GM12865 (cell line): ENCODE results near the gene TANGO2.

Source experiments
- DNase-seq: peaks from one replicate; pipeline ENCODE4 v3.0.0; 2010; ENCODE audit warnings: low read depth
- H3K4me3 ChIP-seq: 2 replicates; pipeline ENCODE4 v1.5.1; 2011; ENCODE audit warnings: mild to moderate bottlenecking, low read depth, low read length, control low read depth
- CTCF ChIP-seq: IDR thresholded peaks from 2 replicates; pipeline ENCODE4 v1.5.1; 2011; ENCODE audit warnings: low read length, control low read depth, low read depth, inconsistent platforms; ENCODE audit not compliant: insufficient read depth; ENCODE audit errors: missing control alignments

TANGO2 gene

GRCh38 chr22:20080776-20081654, 60.1 kb downstream of the TANGO2 start:
- no peak for TF ChIP-seq CTCF
- peak; percentile 32 for DNase-seq

DNA sequence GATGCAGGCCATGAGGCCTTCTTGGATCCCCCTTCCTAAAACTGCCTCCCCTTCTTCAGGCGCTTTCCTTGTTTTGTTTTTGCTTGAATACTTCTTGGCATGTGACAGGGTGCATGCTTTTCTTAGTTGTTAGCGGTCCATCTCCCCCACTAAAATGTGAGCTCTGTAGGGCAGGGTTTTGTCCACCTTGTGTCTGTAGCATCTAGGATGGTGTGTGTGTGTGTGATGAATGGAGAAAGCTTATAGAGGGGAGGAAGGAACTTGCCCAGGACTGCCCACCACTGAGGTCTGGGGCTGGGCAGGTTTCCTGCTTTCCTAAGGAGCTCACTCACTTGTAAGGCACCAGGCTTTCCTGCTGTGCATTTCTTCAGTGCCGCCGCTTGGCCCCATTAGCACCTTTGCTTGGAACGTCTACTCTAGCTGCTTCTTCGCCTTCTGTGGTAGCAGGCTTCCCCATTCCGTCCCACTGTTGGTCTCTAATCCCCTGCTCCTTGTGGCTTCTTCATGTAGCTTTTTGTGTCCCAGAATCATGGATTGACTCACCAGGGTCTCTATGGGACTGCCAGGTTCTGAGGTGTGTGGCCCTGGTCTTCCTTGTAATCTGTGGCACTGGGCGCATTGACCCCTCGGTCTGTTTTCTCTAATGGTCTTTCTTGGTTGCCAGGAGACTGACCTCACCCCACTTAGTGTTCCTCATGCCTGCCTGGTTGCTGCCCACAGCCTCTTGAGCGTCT, 62.4 kb downstream of the TANGO2 start:
- DNase-seq = no peak
- no peak overlapping the region for H3K4me3 ChIP-seq
- no peak for TF ChIP-seq CTCF

More at GRCh38 chr22:20080776-20081654, 60.1 kb downstream of the TANGO2 start:
- H3K4me3 ChIP-seq = peak overlapping the region; percentile 82

DNA sequence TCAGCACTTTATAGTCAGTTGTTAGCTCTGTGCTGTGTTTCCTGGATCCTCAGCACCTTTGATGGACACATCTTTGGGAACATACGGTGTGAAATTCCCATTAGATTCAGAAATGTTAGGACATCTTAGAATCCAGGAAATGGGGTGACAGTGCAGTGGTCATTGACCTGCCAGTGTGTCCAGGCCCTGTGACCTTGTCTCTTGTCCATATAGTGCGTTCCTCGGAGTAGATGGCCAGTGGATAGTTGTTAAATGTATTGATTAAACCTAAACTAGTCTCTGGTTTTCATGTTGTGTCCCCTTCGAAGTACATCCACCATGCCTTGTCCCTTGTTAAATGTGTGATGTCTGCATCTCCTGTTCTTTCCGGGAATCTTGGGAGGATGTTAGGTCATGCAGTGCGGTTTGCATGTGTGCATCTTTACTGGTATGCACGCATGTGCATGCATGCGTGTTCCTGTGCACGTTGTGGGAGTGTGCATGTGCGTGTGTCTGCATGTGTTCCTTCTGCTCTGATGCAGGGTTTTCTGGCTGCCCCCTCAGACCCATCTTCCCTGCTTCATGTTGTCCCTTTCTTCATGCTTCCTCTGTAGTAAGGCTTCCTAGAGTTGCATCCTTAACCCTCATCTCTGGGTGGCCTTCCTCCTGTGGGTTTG, 63.1 kb downstream of the TANGO2 start:
- no peak overlapping the region for H3K4me3 ChIP-seq
- TF ChIP-seq CTCF = no peak
- no peak for DNase-seq

DNA sequence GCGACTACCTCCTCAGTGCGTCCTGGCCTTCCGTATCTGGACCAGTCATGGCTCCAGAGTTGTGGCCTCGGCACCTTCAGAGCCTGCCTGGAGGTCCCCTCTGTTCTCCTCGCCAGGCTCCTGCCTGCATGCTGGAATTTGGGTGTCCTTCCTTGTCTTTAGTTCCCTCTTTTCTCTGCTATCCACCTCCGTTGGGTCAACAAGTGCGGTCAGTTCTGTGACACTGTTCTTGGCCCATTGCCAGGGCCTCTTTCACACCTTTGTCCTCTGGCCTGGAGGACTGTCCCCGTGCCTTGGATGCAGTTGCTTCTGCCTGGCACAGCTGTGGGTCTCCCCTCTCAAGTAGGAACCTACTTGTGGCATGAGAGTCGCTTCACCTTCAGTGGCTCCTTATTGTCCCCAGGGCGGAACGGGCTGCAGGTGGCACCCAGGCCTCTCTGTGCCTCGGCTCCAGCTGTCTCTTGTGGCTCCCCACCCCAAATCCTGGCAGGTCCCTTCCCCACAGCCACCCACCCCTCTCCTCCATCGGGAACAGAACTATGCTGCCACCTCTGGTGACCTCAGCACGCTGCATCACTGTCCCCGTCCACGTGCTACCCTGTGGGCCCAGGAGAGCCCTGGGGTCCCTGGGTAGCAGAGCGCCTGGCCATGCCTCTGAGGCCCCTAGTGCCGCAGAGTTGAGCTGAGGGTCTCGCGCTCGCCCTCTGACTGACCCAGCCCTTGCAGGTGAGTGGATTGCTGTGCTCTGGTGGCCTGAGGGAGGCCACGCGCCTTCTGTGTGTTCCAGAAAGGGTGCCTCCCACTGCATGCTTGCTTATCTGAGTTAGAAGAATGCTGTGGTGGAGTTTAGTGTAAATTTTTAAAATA, 63.9 kb downstream of the TANGO2 start:
- TF ChIP-seq CTCF = peak; percentile 37
- no peak for DNase-seq

GRCh38 chr22:20085651-20086050, 64.7 kb downstream of the TANGO2 start:
- TF ChIP-seq CTCF = no peak
- DNase-seq = no peak
- H3K4me3 ChIP-seq = no peak overlapping the region

More for the DNA sequence above, 63.9 kb downstream of the TANGO2 start:
- H3K4me3 ChIP-seq = no peak overlapping the region

DNA sequence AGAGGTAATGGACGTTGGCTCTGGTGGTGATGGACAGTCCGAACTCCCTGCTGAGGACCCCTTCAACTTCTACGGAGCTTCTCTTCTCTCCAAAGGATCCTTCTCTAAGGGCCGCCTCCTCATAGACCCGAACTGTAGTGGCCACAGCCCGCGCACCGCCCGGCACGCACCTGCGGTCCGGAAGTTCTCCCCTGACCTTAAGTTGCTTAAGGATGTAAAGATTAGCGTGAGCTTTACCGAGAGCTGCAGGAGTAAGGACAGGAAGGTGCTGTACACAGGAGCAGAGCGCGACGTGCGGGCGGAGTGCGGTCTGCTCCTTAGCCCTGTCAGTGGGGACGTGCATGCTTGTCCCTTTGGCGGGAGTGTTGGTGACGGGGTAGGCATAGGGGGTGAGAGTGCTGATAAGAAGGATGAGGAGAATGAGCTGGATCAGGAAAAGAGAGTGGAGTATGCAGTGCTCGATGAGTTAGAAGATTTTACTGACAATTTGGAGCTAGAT, 65.2 kb downstream of the TANGO2 start:
- TF ChIP-seq CTCF = no peak
- DNase-seq = no peak
- no peak overlapping the region for H3K4me3 ChIP-seq
